ENCODE measurements around the gene TRIB2. TPM values are rescaled to one million over a fixed set of nuclear protein-coding genes. Genes with fewer than 3 reads are reported as not detected.

The TRIB2 gene
- total RNA-seq, 6 experiments from 2014 or later, result 9.1 to 24.4 (median 15.3) TPM

- Histone ChIP-seq H3K9me3 (no peaks in the 10 kb centered on the region), H3K4me3 (peak overlapping the region; percentile 68 to 77 (median 73)), H3K27me3 (no peaks in the 10 kb centered on the region), H3K36me3 (no peaks in the 10 kb centered on the region), H3K4me1 (peaks cover 0 to 27% (median 3%) of the 10 kb centered on the region in 4 donors), H3K27ac (peak overlapping the region in 2 of 3 donors; percentile 91 to 95)
- 43% methylated on average over 1 of the region's 1 CpG for WGBS (ENCODE audit: insufficient coverage, low coverage, low lambda C conversion rate, missing lambda C conversion rate)
- ATAC-seq (no peak), DNase-seq (no peak)
- intact Hi-C loops (cut with DNase I), result no loop called here
- TF ChIP-seq POLR2A (IDR thresholded peaks at IDR 0.05), result no peak
- no peak for TF ChIP-seq CTCF (IDR thresholded peaks at IDR 0.05)
Measured at GRCh38 chr2:12720278-12720620, 3.5 kb downstream of the TRIB2 start.

- peaks cover 0 to 34% (median 5%) of the 10 kb centered on the region in 4 donors for H3K4me1 ChIP-seq
Measured at GRCh38 chr2:12720754-12721378, 4.1 kb downstream of the TRIB2 start.

GRCh38 chr2:12721566-12722446 is 5.1 kb downstream of the TRIB2 start:
- WGBS (ENCODE audit: insufficient coverage, low coverage, low lambda C conversion rate, missing lambda C conversion rate), result 68% methylated on average over 13 of the region's 14 CpGs

More at GRCh38 chr2:12720754-12721378, 4.1 kb downstream of the TRIB2 start:
- no peaks in the 10 kb centered on the region for H3K27me3 ChIP-seq
- 56% methylated on average over 2 of the region's 2 CpGs for WGBS (ENCODE audit: insufficient coverage, low coverage, low lambda C conversion rate, missing lambda C conversion rate)
- DNase-seq (no peak), ATAC-seq (no peak)
- no peaks in the 10 kb centered on the region for H3K9me3 ChIP-seq
- TF ChIP-seq POLR2A (IDR thresholded peaks at IDR 0.05) (no peak), CTCF (IDR thresholded peaks at IDR 0.05) (no peak)
- peak overlapping the region; percentile 28 to 95 (median 91) for H3K27ac ChIP-seq
- intact Hi-C loops (cut with DNase I), result no loop called here
- peak overlapping the region; percentile 68 to 77 (median 73) for H3K4me3 ChIP-seq
- H3K36me3 ChIP-seq, result no peaks in the 10 kb centered on the region

More at GRCh38 chr2:12721566-12722446, 5.1 kb downstream of the TRIB2 start:
- H3K36me3 ChIP-seq, result no peaks in the 10 kb centered on the region
- H3K4me3 ChIP-seq, result peak overlapping the region; percentile 10 to 73 (median 15)
- intact Hi-C loops (cut with DNase I), result no loop called here
- no peaks in the 10 kb centered on the region for H3K9me3 ChIP-seq
- no peak for ATAC-seq
- peak overlapping the region in 1 of 3 donors; percentile 28 for H3K27ac ChIP-seq
- peaks cover 0 to 38% (median 6%) of the 10 kb centered on the region in 4 donors for H3K4me1 ChIP-seq
- no peak for DNase-seq
- no peak for TF ChIP-seq CTCF (IDR thresholded peaks at IDR 0.05)
- TF ChIP-seq POLR2A (IDR thresholded peaks at IDR 0.05), result no peak
- no peaks in the 10 kb centered on the region for H3K27me3 ChIP-seq

Measured in right lobe of liver (tissue), 6 donors.